Measurements from ENCODE around the gene MYORG. TPM values are rescaled to one million over a fixed set of nuclear protein-coding genes. Genes with fewer than 3 reads are reported as not detected.

The MYORG gene
- total and polyA plus RNA-seq, 9 of the 15 experiments (the other 6 are each of a cell fraction or from before 2014, with no cell fraction given), result 0.06 to 0.82 (median 0.18) TPM

DNA sequence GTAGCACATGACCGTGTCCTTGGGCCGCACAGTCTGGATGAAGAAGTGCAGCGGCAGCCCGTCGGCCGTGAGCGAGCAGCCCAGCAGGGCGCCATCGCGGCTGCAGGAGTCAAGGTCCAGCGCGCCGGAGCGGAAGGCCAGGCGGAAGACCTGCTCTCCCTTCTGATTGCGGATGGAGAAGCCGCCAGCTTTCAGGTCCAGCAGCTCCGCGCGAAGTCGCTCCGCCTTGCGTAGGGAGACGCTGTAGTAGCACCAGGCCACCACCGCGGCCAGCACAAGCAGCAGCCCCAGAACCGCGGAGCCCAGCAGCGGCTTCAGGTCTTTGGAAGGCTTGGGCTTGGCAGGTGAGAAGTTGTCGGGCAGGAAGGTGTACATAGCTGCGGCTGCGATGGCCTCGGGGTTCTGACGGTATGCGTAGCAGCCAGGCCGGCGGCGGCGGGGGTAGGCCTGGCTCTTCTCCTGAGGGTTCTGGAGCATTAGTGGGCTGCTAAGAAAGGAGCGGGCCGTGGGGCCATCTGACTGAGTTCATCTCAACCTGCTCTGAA lies 4.2 kb downstream of the MYORG start:
- no peak for TF ChIP-seq NEUROD1 (IDR thresholded peaks at IDR 0.05; ENCODE audit: borderline replicate concordance, low read depth, low read length, partially characterized antibody)
- TF ChIP-seq, protein P1, sequence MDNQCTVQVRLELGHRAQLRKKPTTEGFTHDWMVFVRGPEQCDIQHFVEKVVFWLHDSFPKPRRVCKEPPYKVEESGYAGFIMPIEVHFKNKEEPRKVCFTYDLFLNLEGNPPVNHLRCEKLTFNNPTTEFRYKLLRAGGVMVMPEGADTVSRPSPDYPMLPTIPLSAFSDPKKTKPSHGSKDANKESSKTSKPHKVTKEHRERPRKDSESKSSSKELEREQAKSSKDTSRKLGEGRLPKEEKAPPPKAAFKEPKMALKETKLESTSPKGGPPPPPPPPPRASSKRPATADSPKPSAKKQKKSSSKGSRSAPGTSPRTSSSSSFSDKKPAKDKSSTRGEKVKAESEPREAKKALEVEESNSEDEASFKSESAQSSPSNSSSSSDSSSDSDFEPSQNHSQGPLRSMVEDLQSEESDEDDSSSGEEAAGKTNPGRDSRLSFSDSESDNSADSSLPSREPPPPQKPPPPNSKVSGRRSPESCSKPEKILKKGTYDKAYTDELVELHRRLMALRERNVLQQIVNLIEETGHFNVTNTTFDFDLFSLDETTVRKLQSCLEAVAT (IDR thresholded peaks at IDR 0.05), result no peak
- no peak for TF ChIP-seq NR4A1 (CRISPR knock-in tag; IDR thresholded peaks at IDR 0.05)
- no peak for TF ChIP-seq NR4A1 (tag; IDR thresholded peaks at IDR 0.05)
- no peak for TF ChIP-seq POLR3A (IDR thresholded peaks at IDR 0.05; ENCODE audit: borderline replicate concordance, extremely low read depth, insufficient read depth, insufficient read length)
- TF ChIP-seq, protein P2, sequence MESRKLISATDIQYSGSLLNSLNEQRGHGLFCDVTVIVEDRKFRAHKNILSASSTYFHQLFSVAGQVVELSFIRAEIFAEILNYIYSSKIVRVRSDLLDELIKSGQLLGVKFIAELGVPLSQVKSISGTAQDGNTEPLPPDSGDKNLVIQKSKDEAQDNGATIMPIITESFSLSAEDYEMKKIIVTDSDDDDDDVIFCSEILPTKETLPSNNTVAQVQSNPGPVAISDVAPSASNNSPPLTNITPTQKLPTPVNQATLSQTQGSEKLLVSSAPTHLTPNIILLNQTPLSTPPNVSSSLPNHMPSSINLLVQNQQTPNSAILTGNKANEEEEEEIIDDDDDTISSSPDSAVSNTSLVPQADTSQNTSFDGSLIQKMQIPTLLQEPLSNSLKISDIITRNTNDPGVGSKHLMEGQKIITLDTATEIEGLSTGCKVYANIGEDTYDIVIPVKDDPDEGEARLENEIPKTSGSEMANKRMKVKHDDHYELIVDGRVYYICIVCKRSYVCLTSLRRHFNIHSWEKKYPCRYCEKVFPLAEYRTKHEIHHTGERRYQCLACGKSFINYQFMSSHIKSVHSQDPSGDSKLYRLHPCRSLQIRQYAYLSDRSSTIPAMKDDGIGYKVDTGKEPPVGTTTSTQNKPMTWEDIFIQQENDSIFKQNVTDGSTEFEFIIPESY (CRISPR knock-in tag; IDR thresholded peaks at IDR 0.05), result peak; percentile 75
- TF ChIP-seq, protein P3, sequence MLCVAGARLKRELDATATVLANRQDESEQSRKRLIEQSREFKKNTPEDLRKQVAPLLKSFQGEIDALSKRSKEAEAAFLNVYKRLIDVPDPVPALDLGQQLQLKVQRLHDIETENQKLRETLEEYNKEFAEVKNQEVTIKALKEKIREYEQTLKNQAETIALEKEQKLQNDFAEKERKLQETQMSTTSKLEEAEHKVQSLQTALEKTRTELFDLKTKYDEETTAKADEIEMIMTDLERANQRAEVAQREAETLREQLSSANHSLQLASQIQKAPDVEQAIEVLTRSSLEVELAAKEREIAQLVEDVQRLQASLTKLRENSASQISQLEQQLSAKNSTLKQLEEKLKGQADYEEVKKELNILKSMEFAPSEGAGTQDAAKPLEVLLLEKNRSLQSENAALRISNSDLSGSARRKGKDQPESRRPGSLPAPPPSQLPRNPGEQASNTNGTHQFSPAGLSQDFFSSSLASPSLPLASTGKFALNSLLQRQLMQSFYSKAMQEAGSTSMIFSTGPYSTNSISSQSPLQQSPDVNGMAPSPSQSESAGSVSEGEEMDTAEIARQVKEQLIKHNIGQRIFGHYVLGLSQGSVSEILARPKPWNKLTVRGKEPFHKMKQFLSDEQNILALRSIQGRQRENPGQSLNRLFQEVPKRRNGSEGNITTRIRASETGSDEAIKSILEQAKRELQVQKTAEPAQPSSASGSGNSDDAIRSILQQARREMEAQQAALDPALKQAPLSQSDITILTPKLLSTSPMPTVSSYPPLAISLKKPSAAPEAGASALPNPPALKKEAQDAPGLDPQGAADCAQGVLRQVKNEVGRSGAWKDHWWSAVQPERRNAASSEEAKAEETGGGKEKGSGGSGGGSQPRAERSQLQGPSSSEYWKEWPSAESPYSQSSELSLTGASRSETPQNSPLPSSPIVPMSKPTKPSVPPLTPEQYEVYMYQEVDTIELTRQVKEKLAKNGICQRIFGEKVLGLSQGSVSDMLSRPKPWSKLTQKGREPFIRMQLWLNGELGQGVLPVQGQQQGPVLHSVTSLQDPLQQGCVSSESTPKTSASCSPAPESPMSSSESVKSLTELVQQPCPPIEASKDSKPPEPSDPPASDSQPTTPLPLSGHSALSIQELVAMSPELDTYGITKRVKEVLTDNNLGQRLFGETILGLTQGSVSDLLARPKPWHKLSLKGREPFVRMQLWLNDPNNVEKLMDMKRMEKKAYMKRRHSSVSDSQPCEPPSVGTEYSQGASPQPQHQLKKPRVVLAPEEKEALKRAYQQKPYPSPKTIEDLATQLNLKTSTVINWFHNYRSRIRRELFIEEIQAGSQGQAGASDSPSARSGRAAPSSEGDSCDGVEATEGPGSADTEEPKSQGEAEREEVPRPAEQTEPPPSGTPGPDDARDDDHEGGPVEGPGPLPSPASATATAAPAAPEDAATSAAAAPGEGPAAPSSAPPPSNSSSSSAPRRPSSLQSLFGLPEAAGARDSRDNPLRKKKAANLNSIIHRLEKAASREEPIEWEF (CRISPR knock-in tag; IDR thresholded peaks at IDR 0.05), result no peak
- TF ChIP-seq ZNF699 (CRISPR knock-in tag; IDR thresholded peaks at IDR 0.05; ENCODE audit: insufficient replicate concordance), result no peak
- Histone ChIP-seq H3K9me3 (replicated peaks; ENCODE audit: control insufficient read depth, insufficient read depth, low read depth, low read length) (0 out of 2 replicates have a peak, but pooled peaks cover 2% of the 10 kb centered on the region), H3K4me3 (no peak overlapping the region), H3K27ac (ENCODE audit: extremely low read depth, low read depth, low read length) (no peak overlapping the region), H3K79me2 (ENCODE audit: control insufficient read depth, insufficient read depth, low read length) (no peaks in the 10 kb centered on the region), H3K4me1 (replicated peaks in 1 of 2; ENCODE audit: control insufficient read depth in 2 of 2, insufficient read depth in 2 of 2, low read length in 2 of 2) (peaks cover 0 to 19% of the 10 kb centered on the region in 2 experiments; a peak in 4 of 5 replicates), H4K20me1 (replicated peaks; ENCODE audit: control insufficient read depth, insufficient read depth, low read length) (no peaks in the 10 kb centered on the region), H3K36me3 (ENCODE audit: control insufficient read depth, insufficient read depth, low read length) (no peaks in the 10 kb centered on the region), H3K9me1 (ENCODE audit: control insufficient read depth, insufficient read depth, low read length) (no peaks in the 10 kb centered on the region), H3K4me2 (ENCODE audit: insufficient read depth, low read length) (no peak overlapping the region), H3K9ac (ENCODE audit: insufficient read depth in 1 of 2, low read depth in 2 of 2, low read length in 2 of 2) (no peak overlapping the region), H3K27me3 (ENCODE audit: control insufficient read depth in 2 of 2, insufficient read depth in 2 of 2, low read length in 2 of 2) (no peaks in the 10 kb centered on the region), H2AFZ (ENCODE audit: low read depth, low read length) (no peak overlapping the region)
- ATAC-seq (no peak), FAIRE-seq (no peak), DNase-seq (ENCODE audit: extremely low read depth in 1 of 4, low spot score in 3 of 4) (no peak)
- no TSS peak for BruUV-seq (replicated peaks)
- ChIA-PET POLR2A (interaction anchor here (1.2 kb wide), 1 partner anchor 23 kb away, joined by 3 read pairs; no protein-coding TSS in a partner anchor), CTCF (ENCODE audit: low intra/inter-chr PET ratio) (no interaction called here)
- in situ Hi-C loops (cut with MboI) (no loop called here), intact Hi-C loops (cut with micrococcal nuclease) (no loop called here)
- WGBS (ENCODE audit: insufficient coverage, low coverage, missing lambda C conversion rate), result 78% methylated on average over 21 of the region's 41 CpGs

All from K562 (cell line).